Measurements from ENCODE around the gene NAA40.

NAA40 gene

DNA sequence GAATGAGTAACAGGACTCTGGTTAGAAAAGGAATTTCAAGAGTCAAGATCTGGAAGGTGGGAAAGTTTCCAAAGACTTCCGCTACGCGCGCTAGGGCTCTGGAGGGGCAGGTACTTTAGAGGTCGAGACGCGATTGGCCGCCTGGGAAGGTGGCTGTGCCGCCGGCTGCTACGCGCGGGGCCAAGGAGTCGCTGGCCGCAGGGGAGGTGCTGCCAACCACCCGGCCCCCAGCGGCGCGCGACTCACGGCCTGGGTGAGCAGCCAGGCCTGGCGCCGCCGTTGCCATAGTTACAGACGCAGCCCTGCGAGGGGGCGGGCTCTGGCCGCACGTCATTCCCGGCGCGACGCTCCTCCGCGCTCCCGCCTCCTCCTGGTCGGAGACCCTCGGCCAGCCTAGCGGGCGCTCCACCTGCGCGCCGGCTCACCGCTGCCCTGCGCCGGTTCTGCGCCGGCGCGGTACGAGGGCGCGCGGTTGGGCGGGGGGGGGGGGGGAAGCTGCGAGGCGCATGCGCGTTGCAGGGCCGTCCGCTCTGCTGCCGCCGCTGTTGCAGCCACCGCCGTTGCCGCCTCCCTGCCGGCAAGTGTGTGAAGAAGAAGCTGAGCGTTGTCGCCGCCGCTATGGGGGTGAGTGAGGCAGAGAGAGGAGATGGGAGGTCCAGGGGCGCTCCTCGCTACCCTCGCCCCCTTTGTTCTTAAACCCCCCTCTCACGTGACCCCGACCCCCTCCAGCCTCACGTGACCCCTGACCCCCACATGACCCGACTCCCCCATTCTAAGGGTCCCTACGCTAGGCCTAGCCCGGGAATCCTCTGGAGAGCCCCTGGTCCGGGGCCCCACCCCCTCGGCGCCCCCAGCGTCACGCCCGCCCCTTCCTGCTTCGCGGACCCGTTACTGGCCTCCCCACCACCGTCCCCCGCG lies at the start of gene NAA40:
Gene NAA40, plus strand, starts transcription at position 524 of the 918 bp plus-strand sequence. Its CDS starts 95 bp downstream, at position 619.
- ATAC-seq, result peak; percentile 95

DNA sequence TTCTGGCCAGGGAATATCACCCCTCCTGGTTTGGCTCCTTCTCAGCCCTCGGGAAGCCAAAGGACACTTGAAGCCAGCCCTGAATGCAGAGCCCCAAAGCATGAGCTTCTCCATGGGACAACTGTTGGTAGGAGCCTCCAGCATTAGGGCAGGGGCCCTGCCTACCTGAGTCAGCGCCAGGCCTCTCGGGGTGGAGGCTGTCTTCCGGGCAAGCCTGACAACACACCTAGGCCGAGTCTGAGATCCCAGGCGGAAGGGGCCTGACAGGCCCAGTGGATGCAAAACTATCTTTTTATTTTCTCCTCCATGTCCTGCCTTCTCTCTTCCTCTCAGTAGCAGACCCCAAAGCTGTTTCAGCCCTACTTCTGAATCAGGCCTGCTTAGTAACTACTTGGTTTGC lies 49.5 kb upstream of the NAA40 start:
- ATAC-seq, result no peak

DNA sequence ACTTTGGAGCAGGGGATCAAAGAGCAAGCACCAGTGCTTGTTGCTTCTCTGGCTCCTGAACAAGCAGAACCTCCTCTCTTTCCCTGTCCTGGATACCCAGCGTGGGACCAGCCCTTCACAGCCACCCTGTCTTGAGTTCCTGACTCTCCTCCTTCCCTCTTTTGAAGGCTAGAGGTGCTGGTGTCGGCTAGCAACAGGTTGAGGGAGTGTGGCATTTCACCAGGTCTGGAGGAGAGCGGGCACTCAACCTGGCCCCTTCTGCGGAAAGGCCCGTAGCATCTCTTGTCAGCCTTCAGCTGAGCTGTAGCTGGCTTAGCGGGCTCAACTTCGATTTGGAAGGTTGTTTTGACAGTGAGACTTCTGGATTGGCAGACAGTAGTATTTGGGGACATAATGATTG lies 48.4 kb upstream of the NAA40 start:
- ATAC-seq, result no peak

DNA sequence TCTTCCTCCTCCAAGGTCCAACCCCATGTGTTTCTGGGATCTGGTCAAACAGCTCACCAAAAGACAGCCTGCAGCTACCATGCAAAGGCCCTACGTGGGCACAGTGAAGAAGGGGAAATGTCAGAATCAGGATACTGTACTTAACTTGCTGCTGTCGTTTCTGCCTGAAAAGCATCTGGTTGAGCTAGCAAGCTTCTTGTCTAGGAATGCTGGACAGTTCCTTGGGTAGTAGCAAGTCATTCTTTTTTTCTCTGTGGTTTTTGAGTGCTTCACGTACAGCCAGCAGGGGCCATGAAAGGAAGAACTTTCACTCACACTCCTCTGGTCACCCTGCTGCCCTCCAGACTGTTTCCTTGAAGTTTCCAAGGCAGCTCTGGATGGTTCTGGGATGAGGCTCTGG lies 46.6 kb upstream of the NAA40 start:
- ATAC-seq, result no peak

DNA sequence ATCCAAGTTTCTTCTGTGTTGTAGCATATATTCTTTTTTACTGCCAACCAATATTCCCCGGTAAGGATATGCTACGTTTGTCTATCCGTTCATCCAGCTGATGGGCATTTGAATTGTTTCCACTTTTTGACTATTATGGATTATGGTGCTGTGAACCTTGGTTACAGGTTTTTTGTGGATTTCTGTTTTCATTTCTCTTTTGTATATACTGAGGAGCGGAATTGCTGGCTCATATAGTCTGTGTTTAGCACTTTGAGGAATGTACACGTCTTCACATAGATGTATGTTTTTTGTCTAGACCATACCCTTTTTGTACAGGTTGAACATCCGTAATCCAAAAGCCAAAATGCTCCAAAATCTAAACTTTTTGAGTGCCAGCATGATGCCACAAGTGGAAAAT lies 45.4 kb upstream of the NAA40 start:
- no peak for ATAC-seq

DNA sequence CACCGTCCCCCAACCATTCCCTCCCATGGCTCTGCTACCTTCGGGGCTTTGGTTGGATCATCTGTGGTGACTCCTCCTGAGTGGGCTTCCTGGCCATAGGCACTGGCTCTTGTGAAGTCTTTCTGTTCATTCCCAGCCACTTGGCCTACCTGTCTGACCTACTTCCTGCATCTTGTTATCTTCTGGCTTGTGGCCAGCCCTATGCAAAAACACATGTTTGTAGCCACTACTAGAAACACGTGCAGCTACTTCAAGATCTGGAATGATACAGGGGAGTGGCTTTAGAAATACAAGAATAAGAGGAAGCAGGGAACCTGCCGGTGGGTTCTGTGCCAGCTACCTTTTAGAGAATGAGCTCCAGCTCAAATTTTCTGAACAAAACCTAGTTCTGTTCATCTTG lies 42.7 kb upstream of the NAA40 start:
- ATAC-seq, result no peak

DNA sequence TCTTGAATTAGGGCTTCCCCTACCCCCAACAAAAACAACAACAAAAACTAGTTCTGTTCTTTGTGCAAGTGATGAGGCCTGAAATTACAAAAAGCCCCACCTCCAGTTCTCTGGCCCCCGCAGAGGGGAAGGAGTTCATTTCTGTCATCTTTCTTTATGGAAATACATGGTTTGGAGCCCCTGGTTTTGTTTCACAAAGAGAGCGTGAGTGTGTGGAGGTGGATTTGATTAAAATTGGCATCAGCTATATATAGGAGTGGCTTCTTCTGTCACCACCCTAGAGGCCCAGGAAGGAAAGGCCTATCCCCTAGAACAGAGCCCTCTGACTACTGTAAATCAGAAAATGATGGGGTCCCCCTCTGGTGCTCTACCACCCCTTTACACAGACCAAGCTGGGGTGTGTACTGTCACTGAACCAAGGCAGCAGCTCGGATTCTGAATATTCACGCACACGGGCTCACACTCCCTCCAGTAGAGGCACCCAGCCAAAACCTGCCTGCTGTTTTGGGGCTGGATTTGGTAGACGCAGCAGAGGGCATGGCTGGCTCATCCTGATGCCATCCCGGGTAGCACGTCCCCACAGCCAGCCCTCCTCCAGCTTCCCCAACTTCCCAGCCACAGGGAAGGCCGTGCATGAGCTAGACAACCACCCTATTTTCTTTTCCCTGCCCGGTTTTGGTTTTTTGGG lies 41.2 kb upstream of the NAA40 start:
- ATAC-seq, result no peak

DNA sequence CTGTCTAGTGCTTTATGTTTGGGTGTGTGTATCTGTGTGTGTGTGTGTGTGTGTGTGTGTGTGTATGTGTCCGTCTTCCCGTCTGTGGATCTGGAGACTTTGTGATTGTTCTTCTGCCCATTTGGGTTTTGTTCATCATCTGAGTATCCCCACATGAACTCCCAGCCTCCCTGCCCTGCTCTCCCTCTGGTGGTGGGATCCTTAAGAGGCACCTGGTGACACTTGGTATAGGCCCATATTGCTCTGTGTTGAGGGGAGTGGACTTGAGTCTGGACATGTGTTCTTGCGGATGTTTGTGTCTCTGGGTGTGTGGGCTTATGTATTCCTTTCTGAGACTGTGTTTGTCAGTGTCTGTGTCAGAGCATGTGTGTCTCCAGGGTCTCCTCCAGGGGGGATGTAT lies 37.1 kb upstream of the NAA40 start:
- no peak for ATAC-seq

DNA sequence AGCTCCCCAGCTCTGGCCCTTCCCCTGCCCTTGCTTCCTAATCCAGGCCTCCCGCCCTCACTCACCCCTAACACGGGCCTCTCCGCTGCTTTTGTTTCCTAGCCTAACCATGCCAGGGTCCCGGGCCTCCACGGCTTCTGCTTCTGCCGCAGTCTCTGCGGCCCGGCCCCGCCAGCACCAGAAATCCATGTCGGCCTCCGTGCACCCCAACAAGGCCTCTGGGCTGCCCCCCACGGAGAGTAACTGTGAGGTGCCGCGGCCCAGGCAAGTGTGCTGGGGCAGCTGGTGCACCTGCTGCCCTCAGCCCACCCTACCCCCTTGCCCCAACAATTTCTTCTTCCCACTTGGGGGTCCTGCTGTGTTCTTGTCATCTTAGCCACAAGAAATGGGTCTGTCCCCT lies 34.9 kb upstream of the NAA40 start:
- no peak for ATAC-seq

DNA sequence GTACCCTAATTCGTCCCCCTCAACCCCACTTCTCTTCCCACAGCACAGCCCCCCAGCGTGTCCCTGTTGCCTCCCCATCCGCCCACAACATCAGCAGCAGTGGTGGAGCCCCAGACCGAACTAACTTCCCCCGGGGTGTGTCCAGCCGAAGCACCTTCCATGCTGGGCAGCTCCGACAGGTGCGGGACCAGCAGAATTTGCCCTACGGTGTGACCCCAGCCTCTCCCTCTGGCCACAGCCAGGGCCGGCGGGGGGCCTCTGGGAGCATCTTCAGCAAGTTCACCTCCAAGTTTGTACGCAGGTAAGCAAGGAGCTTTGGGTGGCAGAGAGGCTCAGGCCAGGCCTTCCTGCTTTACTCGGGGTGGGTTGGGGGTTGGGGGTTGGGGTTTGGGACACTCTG lies 34.1 kb upstream of the NAA40 start:
- ATAC-seq, result no peak

DNA sequence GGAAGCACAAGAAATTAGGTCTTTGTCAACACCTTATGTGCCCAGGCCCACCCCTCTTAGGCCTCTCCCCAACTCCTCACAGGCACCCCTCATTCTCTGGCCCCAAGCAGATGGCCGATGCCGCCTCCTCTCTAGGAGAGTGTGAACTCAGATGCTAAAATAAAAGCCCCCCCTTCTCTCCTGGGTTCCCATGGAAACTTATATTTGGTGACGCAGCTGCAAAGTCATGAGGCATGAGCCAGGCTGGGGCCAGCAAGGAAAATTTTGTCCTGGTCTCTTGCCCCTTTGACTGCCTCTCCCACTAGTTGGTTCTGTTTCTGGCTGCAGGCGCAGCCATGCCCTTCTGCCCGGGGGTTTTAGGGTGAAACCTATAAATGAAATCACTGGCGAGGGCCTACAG lies 33.6 kb upstream of the NAA40 start:
- ATAC-seq, result no peak

DNA sequence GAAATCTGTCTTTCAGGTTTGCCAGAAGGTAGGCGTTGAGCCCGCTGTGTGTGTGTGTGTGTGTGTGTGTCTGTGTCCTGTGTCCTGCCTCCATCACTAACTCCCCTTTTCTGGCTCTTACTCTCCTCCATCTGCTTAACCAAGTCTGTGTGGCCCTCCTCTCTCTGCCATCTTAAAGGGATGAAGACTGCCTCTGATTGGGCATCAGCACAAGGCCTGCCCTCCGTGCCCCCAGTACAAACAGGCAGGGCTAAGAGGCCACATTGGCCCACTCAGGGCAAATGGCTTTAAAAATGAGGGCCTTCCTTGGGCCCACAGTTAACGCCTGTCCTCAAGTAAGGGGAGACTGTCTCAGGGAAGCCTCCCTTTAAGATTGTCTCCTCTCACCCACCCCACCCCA lies 32.7 kb upstream of the NAA40 start:
- ATAC-seq, result no peak

DNA sequence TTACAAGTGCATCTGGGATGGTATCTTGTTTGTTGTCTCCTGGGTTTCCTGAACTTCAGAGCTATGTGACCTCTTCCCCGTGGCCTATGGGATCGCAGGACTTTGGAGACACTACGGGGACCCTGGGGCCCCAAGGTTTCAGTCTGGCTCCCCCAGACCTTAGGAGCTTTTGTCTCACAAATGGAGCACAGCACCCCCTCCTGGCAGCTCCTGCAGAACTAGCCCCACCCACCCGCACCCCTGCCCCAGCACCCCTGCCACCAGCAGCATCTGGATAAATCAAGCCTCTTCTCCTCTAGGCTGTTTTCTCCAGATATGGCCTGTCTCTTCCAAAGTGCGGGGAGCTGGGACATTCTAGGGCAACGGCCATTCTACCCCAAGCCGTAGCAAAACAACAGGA lies 32.2 kb upstream of the NAA40 start:
- no peak for ATAC-seq

DNA sequence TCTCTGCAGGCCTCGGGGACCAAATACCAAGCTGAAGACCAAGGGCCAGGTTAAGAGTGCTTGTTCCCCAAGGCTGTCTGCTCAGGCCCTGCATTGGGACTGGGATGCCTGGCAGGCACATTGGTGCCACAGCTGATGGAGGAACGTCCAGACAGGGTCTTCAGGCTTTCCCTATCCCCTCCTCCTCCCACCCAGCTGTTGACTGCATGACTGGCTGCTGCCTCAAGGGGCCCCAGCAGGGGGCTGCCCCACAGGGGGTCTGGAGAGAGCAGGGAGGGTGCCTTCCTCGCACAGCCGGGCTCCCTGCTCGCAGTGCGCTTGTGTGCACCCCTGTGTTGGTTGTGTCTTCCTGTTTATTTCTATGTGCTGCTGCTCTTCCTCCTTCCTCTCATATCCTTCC lies 31.7 kb upstream of the NAA40 start:
- ATAC-seq, result no peak

DNA sequence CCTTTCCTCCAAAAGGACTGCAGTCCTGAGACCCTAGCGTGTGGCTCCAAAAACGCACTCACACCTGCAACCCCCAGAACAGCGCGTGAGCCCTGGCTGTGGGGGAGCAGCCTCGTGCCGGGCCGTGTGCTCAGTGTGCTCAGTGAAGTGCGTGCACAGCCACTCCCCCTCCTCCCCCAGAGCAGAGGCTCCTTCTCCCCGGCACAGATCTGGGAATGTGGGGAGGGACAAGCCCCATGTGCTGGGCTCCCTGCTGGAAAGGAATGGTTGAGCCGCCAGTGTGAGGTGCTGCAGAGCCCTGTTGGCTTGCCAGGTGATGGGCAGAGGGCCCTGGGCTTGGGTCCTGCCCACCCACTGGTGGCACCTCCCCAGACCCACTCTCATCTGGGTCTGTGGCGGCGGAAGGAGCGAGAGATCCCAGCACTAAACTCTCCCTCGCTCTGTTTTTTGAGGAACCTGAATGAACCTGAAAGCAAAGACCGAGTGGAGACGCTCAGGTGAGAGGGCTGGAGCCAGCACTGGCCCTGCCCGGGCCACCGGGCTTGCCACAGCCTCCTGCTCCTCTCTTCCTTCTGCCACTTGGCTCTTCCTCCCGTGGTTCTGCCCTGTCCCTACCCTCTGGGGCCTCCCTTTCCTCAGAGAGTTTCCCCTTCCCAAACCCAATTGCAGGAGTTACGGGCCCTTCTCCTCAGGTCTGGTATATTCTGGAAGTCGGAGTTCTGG lies 30.8 kb upstream of the NAA40 start:
- no peak for ATAC-seq

DNA sequence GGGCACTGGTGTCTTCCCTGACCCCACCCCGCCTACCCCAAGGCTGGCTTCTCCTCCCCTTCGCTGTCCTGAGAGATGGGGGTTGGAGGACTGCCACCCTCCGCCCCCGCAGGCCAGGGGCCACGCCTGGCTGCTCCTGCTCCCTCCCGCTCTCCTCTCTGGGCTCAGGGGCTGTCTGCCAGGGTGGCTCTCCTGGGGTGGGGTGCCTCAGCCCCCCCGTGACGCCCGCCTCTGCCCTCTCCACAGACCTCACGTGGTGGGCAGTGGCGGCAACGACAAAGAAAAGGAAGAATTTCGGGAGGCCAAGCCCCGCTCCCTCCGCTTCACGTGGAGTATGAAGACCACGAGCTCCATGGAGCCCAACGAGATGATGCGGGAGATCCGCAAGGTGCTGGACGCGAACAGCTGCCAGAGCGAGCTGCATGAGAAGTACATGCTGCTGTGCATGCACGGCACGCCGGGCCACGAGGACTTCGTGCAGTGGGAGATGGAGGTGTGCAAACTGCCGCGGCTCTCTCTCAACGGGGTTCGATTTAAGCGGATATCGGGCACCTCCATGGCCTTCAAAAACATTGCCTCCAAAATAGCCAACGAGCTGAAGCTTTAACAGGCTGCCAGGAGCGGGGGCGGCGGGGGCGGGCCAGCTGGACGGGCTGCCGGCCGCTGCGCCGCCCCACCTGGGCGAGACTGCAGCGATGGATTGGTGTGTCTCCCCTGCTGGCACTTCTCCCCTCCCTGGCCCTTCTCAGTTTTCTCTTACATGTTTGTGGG lies 30.0 kb upstream of the NAA40 start:
- no peak for ATAC-seq

DNA sequence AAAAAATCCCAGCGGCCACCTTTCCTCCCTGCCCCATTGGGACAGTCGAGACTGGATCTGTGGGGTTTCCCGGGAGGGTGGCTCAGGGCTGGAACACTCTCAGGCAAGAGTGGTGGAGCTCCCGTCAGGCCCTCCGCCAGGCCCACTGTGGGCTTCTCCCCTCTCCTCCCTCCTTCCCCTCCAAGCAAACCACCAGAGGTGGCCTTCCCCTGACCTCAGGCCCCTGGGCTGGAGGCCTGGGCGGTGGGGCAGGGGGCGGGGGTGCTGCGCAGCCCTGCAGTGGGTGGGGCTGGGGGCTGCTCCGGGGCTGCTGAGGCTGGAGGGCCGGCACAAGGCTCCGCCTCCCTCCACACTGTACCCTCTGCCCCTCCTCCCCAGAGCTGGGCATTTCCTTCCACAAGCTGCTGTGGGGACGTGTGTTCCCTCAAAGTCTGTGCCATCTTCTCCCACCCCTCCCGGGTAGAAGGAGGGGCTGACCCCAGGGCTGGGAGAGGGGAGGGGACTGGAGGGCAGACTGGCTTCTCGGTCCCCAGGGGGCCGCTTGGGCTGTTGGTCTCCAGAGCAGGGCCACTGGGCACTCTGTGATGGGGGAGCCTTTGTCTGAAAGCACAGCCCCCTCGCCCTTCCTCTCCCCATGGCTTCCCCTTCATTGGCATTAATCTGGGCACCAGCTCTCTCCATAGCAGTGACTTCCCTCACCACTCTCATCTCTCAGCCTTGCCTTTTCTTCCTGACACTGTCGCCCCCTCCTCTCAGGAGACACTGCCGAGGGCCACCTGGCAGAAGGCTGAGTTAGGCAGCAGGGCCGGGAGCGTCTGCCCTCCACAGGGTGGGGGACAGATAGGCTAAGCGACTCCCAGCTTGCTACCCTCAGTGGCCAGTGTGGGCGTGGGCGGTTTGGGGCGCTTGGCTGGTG lies 29.0 kb upstream of the NAA40 start:
- no peak for ATAC-seq

DNA sequence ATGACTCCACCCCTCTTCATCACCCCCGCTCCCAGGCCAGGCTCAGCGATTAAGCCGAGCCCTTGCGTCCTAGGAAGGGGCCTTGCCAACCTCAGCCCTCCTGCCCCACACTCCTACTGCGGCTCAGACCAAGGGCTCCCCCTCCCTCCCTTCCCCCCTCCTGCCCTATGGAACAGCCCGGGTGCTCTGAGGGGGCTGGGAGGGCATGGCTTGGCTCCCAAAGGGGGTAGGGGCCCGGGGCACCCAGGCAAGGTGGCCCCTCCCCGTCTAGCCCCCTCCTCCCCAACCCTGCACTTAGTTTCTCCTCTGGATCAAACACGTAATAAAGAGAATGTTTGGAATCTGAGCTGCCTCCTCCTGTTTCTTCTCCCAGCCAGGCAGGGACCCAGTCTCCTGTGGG lies 28.1 kb upstream of the NAA40 start:
- ATAC-seq, result no peak

DNA sequence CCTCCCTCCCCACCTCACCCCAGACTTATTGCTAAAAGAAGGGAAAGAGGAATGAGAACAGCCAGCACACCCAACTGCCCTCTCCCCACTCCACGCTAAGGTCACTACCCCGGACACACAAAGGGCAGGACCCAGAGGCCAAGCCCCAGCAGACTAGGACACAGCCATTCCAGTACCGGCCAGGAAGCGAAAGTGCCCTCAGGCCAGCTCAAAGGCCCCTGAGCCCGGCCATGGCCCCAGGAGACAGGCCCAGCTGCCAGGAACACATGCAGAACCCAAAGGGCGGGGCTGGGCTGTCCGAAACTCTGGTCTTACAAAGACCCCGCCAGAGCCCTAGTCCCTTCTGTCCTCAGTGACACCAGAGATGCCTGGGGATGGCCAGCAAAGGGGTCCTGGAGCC lies 27.4 kb upstream of the NAA40 start:
- no peak for ATAC-seq

DNA sequence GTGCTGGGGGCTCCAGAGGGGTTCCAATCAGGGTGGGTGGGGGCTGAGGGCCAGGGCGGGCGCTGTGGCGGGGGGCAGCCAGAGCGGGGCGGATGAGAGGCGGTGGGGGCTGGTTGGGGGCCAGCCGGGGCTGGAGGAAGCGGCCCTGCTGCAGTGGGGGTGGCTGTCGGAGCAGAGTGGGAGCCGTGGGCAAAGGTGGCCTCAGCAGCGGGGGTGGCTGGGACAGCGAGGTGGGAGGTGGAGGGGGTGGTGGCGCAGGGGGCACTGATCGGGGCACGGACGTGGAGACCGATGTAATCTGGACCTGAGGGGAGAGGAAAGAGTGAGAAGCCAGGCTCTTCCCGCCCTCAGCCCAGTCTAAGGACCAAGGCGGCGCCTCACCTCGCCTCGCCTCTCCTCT lies 26.9 kb upstream of the NAA40 start:
- ATAC-seq, result no peak

DNA sequence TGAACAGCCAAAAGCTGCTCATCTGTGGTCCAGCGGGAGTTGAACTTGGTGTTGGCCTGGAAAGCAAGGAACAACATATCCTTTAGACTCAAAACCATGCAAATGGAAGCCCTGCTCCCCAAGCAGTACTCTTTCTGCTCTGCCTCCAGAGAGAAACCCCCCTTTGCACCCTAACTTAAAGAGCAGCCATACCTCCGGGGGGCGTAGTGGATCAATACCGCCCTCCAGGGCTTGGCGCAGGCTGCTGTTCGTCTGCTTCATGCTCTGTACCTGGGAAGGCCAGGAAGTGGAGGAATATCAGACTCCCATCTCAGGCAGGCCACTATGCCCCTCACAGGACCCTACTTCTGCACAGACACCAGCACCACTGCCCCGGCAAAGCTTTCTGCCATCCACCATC lies 26.1 kb upstream of the NAA40 start:
- ATAC-seq, result no peak

Measured in activated CD4-positive, CD25-positive, alpha-beta regulatory T cell treated with anti-CD3 and anti-CD28 coated beads, Interleukin-2, amount 50 U/mL, for 24 hours (primary cell).